ENCODE measurements around the gene CEP83.

Gene CEP83

DNA sequence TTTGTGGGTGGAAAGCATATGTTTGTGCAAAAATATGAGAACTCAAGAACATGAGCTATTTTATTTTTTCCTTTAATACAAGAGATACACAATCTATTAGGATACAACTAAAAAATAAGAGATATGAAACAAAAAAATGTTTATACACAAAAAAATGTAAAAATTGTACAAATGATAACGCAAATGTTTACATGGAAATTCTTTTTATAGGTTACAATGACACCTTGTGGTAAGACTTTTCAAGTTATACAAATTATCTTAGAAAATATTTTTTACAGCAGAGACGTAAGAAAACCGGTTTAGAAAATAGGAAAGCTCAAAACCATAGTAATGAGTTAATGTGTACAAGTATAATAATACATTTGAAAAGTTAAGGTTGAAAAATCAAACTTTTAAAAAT is 25.5 kb downstream of the CEP83 start:
- H3K4me3 ChIP-seq (replicated peaks; ENCODE audit: low read depth, low read length) = no peak overlapping the region
- no peak for DNase-seq (ENCODE audit: extremely low read depth, low read depth)
- TF ChIP-seq, protein P1, sequence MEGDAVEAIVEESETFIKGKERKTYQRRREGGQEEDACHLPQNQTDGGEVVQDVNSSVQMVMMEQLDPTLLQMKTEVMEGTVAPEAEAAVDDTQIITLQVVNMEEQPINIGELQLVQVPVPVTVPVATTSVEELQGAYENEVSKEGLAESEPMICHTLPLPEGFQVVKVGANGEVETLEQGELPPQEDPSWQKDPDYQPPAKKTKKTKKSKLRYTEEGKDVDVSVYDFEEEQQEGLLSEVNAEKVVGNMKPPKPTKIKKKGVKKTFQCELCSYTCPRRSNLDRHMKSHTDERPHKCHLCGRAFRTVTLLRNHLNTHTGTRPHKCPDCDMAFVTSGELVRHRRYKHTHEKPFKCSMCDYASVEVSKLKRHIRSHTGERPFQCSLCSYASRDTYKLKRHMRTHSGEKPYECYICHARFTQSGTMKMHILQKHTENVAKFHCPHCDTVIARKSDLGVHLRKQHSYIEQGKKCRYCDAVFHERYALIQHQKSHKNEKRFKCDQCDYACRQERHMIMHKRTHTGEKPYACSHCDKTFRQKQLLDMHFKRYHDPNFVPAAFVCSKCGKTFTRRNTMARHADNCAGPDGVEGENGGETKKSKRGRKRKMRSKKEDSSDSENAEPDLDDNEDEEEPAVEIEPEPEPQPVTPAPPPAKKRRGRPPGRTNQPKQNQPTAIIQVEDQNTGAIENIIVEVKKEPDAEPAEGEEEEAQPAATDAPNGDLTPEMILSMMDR (IDR thresholded peaks at IDR 0.05; ENCODE audit: low read depth, low read length, missing control alignments) = no peak

DNA sequence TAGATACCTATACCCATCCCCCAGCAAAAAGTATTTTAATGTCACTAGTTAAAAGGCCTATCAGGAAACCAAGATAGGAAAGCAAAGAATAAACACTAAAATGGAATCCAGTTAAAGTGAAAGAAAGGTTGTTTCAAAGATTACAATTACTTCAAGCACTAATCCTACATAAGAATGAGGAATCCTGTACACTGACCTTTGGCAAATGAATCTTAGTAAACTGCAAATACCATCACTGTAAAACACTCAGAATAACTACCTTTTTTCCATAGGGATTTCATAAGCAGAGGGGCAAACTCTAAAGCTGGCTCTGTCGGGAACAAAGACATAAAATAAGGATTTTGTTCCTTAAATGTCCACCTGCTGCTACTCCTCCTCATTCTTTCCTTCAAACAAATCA is 25.9 kb downstream of the CEP83 start:
- H3K4me3 ChIP-seq (replicated peaks; ENCODE audit: low read depth, low read length) = no peak overlapping the region
- TF ChIP-seq, protein P1 (IDR thresholded peaks at IDR 0.05; ENCODE audit: low read depth, low read length, missing control alignments) = no peak
- DNase-seq (ENCODE audit: extremely low read depth, low read depth) = no peak

DNA sequence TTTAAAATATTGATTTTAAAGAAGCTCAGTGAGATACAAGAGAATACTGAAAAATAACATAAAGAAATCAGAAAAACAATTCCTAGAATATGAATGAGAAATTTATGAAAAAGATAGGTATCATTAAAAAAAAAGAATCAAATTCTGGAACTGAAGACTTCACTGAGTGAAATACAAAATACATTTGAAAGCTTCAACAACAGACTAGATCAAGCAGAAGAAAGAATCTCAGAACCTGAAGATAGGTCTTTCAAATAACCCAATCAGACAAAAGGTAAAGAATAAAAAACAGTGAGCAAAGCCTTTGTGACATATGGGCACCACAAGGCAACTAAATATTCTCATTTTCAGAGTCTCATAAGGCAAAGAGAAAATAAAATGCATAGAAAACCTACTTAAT is 29.4 kb downstream of the CEP83 start:
- TF ChIP-seq, protein P1 (IDR thresholded peaks at IDR 0.05; ENCODE audit: low read depth, low read length, missing control alignments) = no peak

DNA sequence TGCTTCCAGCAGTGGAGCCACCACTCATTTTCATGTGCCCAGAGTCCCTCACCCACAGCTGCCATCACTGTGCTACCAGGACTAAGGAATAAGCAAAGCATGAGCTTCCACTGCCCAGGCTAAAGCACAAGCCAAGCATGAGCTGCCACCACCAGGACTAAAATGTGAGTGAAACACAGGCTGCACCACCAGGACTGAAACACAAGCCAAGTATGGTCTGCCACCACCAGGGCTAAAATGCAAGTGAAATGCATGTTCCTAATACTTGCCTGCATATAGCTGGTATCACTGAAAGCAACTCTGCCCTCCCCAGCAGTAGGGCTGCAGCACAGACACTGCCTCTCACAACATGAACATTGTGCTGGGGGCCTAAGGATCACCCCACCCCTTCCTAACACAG is 30.0 kb downstream of the CEP83 start:
- no peak overlapping the region for H3K4me3 ChIP-seq (replicated peaks; ENCODE audit: low read depth, low read length)
- TF ChIP-seq, protein P1 (IDR thresholded peaks at IDR 0.05; ENCODE audit: low read depth, low read length, missing control alignments) = no peak
- no peak for DNase-seq (ENCODE audit: extremely low read depth, low read depth)

More for the DNA sequence above, 29.4 kb downstream of the CEP83 start:
- no peak for DNase-seq (ENCODE audit: extremely low read depth, low read depth)
- no peak overlapping the region for H3K4me3 ChIP-seq (replicated peaks; ENCODE audit: low read depth, low read length)

DNA sequence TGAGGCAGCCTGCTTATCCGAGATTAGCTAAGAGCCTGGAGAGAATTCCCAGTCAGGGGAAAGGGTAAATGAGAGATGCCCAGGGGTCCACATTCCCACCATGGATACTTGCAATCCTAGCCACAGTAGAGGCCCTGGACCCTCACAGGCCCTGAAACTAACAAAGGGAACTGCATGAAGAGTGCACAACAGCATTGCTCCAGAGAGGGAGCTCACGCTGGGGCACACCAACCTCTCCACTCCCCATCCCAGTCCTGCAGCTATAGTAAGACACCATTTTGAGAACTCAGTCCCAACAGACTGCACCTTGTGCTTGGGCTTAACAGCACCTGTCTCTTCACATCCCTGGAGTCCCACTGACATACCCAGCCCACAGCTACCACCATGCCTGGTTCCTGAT is 30.5 kb downstream of the CEP83 start:
- H3K4me3 ChIP-seq (replicated peaks; ENCODE audit: low read depth, low read length) = no peak overlapping the region
- TF ChIP-seq, protein P1 (IDR thresholded peaks at IDR 0.05; ENCODE audit: low read depth, low read length, missing control alignments) = no peak
- DNase-seq (ENCODE audit: extremely low read depth, low read depth) = no peak

DNA sequence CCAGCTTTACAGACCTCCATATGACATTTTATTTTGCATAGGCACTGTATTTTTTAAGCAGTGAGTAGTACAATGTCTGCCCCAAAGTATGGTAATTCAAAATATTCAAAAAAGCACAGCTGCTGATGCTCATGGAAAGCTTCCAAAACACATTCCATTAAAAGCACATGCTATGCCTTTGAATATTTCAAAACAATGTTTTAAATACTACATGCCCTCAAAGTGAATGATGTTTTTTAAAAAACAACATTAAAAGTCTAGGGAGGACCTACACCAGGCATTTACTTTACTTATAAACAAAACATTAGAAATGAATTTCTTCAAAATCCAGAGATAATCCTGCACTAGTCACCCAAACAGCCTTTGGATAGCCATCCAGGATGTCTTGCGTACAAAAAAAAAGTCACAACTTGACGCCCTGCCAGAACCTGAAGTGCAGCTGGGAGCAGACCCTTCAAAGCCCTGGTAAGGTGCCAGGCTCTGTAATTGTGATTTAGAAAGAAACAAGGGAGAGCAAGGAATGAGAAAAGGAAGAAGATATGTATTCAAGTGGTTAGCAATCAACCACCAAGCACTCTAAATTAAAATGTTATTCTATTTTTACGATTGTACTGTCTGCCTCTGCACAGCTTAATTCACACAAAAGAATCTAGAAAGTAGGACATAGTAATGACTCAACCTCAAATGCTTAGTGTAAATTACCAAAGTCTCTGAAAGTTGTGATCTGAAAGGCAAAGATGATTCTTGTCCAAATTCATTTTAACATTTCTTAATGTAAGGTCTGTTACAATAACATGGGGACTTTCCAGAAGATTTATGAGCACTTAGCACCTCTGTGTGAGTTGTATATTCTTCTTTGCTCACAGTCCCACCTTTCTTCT is 31.9 kb downstream of the CEP83 start:
- TF ChIP-seq, protein P1 (IDR thresholded peaks at IDR 0.05; ENCODE audit: low read depth, low read length, missing control alignments) = no peak
- H3K4me3 ChIP-seq (replicated peaks; ENCODE audit: low read depth, low read length) = no peak overlapping the region
- peak; percentile 56 for DNase-seq (ENCODE audit: extremely low read depth, low read depth)
